ENCODE results near the gene SON. TPM values are rescaled to one million over a fixed set of nuclear protein-coding genes. Genes with fewer than 3 reads are reported as not detected.

The SON gene
- total RNA-seq, 1 donor from 2014 or later, result 395 TPM

GRCh38 chr21:33539616-33540015 lies 3.2 kb upstream of the SON start:
- no peak overlapping the region for H3K27ac Mint-ChIP-seq
- H3K4me1 Mint-ChIP-seq (ENCODE audit: low read depth), result peaks cover 21% of the 10 kb centered on the region
- H3K27me3 Mint-ChIP-seq, result no peaks in the 10 kb centered on the region
- no peak for TF ChIP-seq CTCF (IDR thresholded peaks at IDR 0.05; ENCODE audit: unreplicated experiment)
- H3K9me3 Mint-ChIP-seq (ENCODE audit: low read depth), result no peaks in the 10 kb centered on the region
- H3K36me3 Mint-ChIP-seq (ENCODE audit: insufficient read depth), result peaks cover 17% of the 10 kb centered on the region
- H3K4me3 Mint-ChIP-seq (ENCODE audit: low read depth), result no peak overlapping the region
- no peak for DNase-seq (ENCODE audit: low spot score, unreplicated experiment)

DNA sequence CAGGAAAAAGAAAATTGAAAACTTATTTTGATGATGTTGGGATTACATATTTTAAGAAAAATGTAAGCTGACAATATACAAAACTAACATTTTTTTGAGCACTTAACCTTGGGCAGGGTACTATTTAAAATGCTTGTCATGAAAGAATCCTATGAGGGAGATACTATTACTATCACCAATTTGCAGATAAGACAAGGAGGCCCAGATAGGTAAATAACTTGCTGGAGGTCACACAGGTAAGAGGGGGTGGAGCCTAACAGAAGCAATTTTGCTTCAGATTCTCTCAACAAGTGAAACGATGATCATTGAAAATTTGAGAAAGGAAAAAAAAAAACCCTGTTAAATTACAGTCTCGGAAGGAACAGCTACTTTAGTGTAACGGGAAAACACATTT lies 2.1 kb upstream of the SON start:
- Mint-ChIP-seq H3K27me3 (no peaks in the 10 kb centered on the region), H3K36me3 (ENCODE audit: insufficient read depth) (peaks cover 13% of the 10 kb centered on the region), H3K27ac (peak overlapping the region; percentile 100), H3K4me3 (ENCODE audit: low read depth) (peak overlapping the region; percentile 92), H3K4me1 (ENCODE audit: low read depth) (peaks cover 27% of the 10 kb centered on the region), H3K9me3 (ENCODE audit: low read depth) (no peaks in the 10 kb centered on the region)
- no peak for TF ChIP-seq CTCF (IDR thresholded peaks at IDR 0.05; ENCODE audit: unreplicated experiment)
- no peak for DNase-seq (ENCODE audit: low spot score, unreplicated experiment)

- no peak for DNase-seq (ENCODE audit: low spot score, unreplicated experiment)
- TF ChIP-seq CTCF (IDR thresholded peaks at IDR 0.05; ENCODE audit: unreplicated experiment), result no peak
- H3K27ac Mint-ChIP-seq, result peak overlapping the region; percentile 100
- no peaks in the 10 kb centered on the region for H3K27me3 Mint-ChIP-seq
- peak overlapping the region; percentile 92 for H3K4me3 Mint-ChIP-seq (ENCODE audit: low read depth)
- peaks cover 29% of the 10 kb centered on the region for H3K4me1 Mint-ChIP-seq (ENCODE audit: low read depth)
- no peaks in the 10 kb centered on the region for H3K9me3 Mint-ChIP-seq (ENCODE audit: low read depth)
- peaks cover 15% of the 10 kb centered on the region for H3K36me3 Mint-ChIP-seq (ENCODE audit: insufficient read depth)
Observed at GRCh38 chr21:33541105-33541711, 1.6 kb upstream of the SON start.

DNA sequence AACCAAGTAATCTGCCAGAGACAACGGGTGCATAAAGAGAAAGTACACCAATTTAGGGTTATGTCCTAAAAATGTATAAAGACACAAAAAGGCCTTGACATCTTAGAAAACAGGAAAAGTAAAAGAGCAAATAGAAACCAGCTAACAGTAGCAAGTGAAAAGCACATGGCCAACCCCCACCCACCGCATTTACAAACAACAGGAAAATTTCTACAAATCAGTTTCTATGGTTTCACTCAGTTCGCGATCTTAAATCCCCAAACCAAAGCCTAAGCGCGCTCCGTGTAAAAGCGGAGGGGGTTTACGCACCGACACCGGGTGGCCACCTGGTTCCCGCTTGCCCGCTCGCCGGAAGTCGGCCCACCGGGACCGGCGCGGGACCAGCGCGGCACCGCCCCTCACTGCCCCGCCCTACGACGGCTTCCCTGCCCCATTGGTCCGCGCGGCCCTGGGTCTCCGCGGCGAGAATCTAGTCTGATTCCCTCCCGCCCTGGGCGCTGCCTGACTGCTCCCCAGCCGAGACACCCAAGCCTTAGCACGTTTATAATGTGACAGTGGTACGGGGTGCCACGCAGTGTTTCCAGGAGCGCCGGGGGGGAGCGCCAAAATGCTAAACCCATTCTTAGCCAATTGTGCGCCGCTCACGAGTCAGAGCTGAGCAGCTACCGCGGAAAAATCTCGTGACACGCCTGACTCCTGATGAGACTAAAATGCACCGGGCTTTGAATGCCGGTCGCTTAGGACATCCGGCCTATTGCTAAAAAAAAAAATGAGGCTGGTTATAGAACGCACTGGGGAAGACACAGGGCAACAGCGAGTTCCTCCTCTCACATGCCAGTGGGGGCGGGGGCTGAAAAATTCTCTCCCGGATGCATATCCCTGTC lies 840 bp upstream of the SON start, which contains the start of gene GART:
Gene GART, minus strand, starts transcription at position 362 of the 884 bp plus-strand sequence. CDS start 2,802 bp downstream, outside the sequence.
- Mint-ChIP-seq H3K36me3 (ENCODE audit: insufficient read depth) (peaks cover 14% of the 10 kb centered on the region), H3K4me1 (ENCODE audit: low read depth) (peaks cover 29% of the 10 kb centered on the region), H3K27ac (peak within 1 kb of the TSS; percentile 100), H3K9me3 (ENCODE audit: low read depth) (no peaks in the 10 kb centered on the region), H3K4me3 (ENCODE audit: low read depth) (peak within 1 kb of the TSS; percentile 92), H3K27me3 (no peaks in the 10 kb centered on the region)
- DNase-seq (ENCODE audit: low spot score, unreplicated experiment), result peak; percentile 69
- TF ChIP-seq CTCF (IDR thresholded peaks at IDR 0.05; ENCODE audit: unreplicated experiment), result no peak

DNA sequence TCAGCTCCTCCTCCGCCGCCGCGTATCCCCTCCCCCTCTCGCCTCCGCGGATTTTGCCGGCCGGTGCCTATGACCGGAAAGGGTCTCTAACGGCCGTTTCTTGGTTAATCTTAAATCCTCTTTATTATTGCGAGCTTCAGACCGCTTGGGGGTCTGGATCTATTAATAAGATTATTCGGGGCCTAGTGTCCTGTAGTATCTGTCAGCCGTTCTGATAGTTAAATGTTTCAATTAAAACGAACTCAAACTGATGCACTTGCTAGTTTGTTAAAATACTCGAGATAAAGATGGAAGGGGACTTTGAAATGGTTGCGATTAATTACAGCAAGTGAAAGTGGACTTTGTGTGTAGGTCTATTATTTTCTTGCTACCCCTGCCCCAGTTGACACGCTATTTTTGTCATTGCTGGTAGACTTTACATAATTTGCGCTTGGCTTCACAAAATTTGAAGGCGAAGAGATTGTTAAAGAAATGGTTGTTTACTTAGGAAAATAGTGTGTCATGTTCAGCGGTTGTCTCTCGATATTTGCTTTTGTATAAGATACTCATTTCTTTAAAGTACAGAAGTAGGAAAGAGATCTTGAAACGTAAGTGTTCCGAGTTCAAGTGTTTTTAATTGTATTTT lies 779 bp downstream of the SON start:
- H3K27me3 Mint-ChIP-seq, result no peaks in the 10 kb centered on the region
- H3K9me3 Mint-ChIP-seq (ENCODE audit: low read depth), result no peaks in the 10 kb centered on the region
- DNase-seq (ENCODE audit: low spot score, unreplicated experiment), result peak; percentile 56
- peak overlapping the region; percentile 100 for H3K27ac Mint-ChIP-seq
- H3K4me3 Mint-ChIP-seq (ENCODE audit: low read depth), result peak overlapping the region; percentile 92
- H3K4me1 Mint-ChIP-seq (ENCODE audit: low read depth), result peaks cover 29% of the 10 kb centered on the region
- TF ChIP-seq CTCF (IDR thresholded peaks at IDR 0.05; ENCODE audit: unreplicated experiment), result no peak
- peaks cover 8% of the 10 kb centered on the region for H3K36me3 Mint-ChIP-seq (ENCODE audit: insufficient read depth)

All from progenitor cell of endocrine pancreas (in vitro differentiated cells).